NCI-H2107 treated with DMSO at 0.1 percent for 48 hours (cell line): ENCODE measurements around the gene SGCB.
"Not testable (repeated sequence)": the region's sequence is repeated elsewhere in the genome, so short reads cannot be mapped to it uniquely, and the experiment has no call there.

Experiments used
- DNase-seq: peaks from one replicate; lab custom pipeline; 2025; ENCODE audit not compliant: unreplicated experiment; lab: John Stamatoyannopoulos, UW

The SGCB gene, protein sequence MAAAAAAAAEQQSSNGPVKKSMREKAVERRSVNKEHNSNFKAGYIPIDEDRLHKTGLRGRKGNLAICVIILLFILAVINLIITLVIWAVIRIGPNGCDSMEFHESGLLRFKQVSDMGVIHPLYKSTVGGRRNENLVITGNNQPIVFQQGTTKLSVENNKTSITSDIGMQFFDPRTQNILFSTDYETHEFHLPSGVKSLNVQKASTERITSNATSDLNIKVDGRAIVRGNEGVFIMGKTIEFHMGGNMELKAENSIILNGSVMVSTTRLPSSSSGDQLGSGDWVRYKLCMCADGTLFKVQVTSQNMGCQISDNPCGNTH

DNA sequence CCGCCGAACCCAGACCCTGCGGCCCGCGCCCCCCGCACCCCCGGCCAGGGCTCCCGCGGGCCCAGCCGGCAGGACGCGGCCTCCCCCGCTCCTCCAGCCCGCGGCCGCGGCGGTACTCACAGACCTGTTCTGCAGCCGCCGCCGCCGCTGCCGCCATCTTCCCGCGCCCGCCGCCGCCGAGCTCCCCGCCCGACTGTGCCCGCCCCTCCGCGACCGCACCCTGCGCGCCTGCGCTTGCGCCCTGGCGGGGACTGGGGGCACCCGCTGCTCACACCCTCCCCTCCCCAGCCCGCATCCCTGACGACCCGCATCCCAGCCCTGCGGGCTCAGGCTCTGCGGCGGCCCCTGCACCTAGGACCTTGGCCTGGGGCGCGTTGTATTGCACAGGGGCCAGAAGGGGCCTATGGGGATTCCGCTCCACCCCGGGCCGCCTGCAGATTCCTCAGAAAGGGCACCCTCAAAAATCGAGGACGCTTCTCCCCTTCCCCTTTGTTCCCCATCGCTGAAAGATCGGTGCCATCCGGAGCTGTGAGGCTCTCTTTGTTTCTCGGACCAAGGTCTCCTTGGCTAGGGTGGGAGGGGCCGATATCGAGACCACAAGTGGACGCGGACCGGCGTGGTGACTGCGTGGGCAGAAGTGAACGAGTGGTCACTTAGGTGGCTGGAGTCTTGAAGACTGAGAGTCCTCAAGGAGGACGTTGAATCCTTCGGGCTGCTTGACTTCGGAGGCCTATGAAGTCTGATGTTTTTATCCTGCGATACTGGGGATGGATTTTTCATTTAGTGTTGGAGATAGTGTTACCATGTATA is at the start of gene SGCB:
Gene SGCB (minus strand): TSS at position 197 of the 810 bp plus-strand sequence. CDS start 40 bp downstream, at position 157.
- DNase-seq = no peak

DNA sequence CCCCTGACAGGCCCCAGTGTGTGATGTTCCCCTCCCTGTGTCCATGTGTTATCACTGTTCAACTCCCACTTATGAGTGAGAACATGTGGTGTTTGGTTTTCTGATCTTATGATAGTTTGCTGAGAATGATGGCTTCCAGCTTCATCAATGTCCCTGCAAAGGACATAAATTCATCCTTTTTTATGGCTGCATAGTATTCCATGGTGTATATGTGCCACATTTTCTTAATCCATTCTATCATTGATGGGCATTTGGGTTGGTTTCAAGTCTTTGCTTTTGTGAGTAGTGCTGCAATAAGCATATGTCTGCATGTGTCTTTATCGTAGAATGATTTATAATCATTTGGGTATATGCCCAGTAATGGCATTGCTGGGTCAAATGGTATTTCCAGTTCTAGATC is 48.3 kb upstream of the SGCB start:
- DNase-seq = not testable (repeated sequence)

DNA sequence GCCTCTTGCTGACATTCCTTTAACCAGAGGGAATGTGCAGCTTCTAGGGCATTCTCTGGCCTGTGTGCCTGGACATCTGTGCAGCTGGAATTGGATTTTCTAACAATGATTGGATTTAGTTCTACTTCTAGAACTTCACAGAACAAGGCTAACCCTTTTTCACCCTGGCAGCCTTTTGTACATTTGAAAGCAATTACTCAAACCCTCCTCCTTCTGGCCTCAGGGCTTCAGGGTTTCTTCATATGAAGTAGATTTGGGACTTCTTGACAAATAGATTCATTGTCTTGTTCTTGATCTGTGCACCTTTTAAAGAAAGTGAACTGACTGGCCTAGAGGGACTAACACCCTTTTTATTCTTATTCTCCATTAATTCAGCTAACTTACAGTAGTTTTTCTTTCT is 43.1 kb upstream of the SGCB start:
- no peak for DNase-seq

DNA sequence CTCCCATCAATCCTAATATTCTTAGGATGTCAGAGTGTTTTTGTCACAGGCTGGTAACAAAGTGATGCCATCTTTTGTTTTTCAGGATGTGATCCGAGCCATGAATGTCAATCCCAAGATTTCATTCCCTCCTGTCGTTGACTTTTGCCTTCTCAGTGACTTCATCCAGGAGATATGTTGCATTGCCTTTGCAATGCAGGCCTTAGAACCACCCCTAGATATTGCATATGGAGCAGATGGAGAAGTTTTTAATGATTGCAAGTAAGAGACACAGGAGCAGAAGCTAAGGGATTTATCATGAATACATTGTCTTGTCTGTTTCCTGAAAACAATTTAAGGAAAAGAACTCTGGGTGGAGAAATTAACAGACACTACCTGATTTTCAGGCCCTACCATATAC is 41.6 kb upstream of the SGCB start:
- DNase-seq = no peak

DNA sequence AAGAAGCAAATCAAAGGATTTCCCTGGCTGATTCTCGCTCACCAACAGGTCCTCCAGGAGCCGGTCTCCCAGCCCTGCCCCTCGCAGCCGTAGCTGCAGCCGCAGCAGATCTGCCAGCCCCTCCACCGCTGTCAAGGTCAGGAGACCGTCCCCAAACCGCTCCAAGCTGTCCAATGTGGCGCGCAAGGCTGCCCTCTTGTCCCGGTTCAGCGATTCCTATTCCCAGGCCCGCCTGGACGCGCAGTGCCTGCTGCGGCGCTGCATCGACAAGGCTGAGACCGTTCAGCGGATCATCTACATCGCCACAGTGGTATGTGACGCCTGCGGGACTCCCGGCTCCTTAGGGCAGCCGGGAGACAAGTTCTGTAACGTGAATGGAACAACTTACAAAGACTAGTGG is 38.6 kb upstream of the SGCB start:
- no peak for DNase-seq

DNA sequence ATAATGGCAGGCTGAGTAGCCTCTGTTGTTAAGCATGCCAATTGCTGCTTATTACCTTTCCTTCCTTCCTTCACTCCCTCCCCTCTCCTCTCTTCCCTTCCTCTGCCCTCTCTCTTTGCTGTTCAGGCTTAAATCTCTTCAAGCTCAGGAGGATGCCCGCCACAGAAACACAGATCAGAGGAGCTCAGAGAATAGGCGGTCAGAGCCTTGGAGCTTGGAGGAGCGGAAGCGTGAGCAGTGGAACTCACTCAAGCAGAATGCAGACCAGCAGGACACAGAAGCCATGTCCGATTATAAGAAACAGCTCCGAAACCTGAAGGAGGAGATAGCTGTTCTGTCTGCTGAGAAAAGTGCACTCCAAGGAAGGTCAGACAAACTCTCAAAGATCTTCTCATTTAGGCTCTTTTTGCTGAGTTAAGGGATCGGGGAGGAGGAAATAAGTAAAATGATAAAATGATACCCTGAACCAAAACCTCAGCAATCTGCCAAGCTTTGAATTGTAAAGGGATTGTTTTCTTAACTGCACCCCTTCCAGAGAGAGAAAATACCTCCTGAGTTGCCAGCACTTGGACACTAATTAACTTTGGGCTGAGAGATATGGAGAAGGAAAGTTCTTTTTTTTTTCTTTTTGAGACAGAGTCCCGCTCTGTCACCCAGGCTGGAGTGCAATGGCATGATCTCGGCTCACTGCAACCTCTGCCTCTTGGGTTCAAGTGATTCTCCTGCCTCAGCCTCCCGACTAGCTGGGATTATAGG is 33.9 kb upstream of the SGCB start:
- DNase-seq = no peak

DNA sequence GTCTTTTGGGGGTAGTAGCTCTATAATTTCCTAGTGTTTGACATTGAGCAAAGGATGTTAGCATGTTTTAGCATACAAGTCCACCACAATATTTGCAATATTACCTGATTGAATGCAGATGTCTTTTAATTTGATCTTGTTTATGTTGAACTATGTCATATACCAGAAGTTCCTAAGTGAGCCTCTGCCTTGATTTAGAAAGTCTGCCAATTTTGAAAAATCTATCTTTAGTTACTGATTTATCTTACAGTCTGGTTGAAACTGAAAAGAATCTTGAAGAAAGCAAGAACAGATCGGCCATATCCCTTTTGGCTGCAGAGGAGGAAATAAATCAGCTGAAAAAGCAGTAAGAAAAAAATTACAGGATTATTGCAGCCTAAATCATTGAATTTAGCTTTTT is 31.5 kb upstream of the SGCB start:
- no peak for DNase-seq

DNA sequence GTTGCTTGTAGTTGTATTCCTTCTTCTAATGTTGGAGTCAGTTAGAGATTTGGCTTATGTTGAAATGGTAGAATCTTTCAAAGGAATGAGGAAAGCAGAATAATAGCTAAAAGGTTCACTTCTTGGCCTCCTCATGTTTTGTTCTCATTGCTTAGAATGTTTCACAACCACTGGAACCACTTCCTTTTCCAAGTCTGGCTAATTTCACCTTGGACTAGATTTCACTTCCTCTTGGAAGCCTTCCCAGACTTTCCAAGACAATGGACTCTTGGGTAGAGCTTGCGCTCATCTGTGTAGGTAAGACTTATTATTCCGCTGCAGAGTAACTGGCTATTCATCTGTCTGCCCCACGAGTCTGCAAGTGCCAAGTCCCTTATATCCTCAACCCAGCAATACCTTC is 21.3 kb upstream of the SGCB start:
- no peak for DNase-seq

DNA sequence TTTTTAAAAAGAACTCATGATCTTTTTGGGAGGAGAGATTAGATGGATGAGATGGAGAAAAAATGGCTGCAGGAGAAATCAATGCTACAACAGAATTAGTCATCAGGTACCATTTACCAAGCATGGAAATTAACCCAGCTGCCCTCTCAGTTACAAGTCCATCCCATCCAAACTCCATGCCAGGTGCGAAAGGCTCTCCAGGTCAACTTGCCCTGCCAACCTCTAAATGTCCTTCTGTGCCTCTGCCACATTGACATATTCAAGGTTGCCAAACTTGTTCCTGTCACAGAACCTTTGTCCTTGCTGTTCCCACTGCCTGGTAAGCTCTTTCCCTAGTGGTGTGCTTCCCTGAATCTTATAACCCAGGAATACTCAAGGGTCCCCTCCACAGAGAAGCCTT is 20.2 kb upstream of the SGCB start:
- DNase-seq = no peak

DNA sequence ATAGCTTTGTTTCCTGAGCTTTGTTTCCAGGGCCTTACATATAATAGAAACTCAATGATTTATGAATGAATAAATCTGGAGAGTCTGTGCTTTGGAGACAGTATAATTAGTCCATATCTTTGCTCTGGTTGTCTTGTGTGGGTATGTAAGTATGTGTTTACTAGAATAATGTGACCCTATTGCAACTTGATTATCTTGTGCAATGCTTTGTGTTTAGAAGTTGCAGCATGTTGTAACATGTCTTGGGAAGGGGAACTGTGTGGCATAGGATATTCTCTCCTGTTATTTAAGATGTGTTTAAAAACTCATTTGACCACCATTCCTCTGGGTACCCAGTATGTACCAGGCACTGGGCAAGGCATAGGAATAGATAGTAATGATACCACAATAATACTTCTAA is 19.1 kb upstream of the SGCB start:
- DNase-seq = no peak

DNA sequence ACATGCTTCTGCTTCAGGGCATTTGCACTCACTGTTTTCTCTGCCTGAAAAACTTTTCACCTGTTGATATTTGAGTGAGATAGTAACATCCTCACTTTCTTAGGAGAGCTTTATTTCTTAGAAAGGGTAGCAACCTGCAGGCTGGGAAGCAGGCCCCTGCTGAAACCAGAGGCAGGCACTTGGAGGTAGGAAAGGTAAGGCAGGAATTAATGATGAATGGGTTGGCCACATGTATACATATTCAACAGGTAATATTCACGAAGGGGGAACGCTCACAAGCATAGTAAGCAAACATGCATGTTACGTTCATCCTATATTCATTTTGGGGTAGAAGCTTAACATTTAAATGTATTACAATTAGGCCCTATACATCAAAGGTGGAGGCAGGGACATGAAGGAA is 16.2 kb upstream of the SGCB start:
- no peak for DNase-seq

DNA sequence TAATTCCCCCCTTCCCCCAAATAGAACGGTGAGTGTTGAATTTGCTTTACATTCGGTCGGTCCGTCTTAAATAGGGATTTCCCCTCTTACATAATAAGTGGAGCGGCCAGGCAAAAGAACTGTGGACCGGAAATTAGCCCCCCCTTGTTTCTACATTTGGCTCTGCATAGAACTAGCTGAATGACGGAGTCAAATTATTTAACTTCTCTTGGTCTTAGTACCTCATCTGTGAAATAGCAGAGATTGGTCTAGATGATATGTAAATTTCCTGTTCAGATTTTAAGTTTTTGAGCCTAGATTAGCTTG is 14.3 kb upstream of the SGCB start:
- no peak for DNase-seq

DNA sequence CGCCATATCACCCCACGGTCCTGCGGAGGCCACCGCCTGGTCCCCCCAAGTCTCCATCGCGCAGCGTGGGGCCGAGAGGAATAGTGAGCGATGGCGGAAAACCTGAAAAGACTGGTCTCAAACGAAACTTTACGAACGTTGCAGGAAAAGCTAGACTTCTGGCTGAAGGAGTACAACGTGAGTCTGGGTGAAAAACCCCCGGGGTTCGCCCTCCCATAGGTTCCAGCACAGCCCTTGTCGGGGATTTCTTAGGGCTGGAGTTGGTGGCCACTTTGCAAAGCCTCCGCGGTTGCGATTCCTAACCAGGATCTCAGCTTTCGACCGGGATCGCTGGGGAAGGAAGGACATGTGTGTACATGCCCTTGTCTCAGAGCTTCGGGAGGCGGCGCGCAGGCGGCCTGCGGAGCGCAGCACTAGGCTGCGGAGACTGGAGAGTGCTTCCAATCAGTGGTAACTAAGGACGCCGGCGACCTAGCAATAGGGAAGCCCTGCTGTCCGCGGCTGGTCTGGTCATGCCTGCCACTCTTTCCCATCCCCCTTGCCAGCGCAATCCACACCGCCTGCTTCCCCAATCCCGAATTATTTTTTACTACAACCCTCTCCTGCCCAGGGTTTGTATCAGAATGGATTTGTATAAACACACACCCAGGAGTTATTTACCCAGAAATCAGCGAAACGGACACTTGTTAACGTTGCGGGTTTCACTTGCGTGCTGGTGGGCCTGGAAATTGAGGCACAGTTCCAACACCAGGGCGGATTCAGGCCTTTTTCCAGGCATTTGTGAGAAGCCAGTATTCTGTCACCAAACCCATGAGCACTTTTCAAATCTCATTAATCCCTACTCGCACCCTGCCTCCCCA is 13.7 kb upstream of the SGCB start:
- peak; percentile 25 for DNase-seq

DNA sequence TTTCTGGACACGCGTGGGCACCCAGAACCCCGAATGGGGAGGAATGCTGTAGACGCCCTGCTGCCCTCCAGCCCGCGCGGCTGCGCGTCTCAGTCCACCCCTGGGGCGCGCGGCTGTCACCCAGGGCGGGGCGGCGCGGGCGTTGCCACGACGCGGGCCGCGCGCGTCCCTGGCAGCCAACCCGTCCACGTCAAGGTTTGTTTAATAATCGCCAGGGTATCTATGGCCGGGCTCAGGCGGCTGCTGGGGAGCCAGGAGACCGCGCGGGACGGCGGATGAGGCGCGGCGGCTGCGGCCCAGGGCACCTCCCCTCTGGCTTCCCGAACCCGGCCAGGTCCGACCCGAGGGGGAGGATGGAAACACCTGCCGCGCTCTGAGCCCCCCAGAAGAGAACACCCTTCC is 13.1 kb upstream of the SGCB start, which contains the start of gene SPATA18:
Gene SPATA18 (plus strand): TSS at position 92 of the 402 bp plus-strand sequence. CDS start 401 bp downstream, outside the sequence.
- no peak for DNase-seq

DNA sequence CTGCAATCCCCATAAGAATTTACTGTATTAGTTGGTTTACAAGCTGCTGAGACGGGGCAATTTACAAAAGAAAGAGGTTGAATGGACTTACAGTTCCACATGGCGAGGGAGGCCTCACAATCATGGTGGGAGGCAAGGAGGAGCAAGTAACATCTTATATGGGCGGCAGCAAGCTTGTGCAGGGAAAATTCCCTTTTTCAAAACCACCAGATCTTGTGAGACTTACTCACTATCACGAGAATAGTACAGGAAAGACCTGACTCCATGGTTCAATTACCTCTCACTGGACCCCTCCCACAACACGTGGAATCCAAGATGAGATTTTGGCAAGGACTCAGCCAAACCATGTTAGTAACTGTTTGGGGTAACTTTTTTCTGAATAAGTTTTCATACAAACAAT is 11.2 kb upstream of the SGCB start:
- no peak for DNase-seq

DNA sequence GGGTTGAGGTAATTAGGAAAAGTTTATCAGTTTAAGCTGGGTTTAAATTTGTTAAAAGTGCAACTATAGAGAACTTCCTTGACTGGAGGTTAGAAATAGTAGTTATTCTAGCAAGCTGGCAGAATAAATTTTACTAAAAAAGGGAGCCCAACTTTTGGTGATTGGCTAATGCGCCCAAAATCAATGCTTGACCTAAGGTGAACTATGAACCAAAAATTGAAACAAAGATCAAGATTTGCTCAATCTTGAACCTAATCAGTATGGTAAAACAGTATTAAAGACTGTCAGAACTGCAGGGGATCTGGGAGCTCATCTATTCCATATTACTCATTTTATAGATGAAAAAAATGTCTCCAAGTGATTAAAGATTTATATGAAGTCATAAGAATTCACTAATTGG is 6.9 kb upstream of the SGCB start:
- no peak for DNase-seq

DNA sequence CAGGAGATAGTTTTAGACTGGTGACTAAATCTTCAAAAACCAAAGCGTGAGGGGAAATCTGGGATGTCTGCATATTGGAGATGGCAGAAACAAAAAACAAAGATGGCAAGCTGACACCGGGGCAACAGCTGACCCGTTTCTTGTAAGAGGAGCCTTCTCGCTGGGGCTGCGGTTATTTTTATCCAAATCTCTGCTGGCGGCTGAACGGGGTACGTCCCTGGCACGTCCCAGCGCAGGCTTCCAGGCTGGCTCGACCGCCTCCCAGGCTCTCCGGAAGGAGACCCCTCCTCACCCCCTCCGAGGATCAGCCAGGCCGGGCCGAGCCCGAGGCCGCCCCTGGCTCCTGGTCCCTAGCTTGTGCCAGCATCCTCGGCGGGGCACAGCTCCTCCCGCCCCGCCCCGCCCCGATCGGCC is 403 bp downstream of the SGCB start:
- no peak for DNase-seq

DNA sequence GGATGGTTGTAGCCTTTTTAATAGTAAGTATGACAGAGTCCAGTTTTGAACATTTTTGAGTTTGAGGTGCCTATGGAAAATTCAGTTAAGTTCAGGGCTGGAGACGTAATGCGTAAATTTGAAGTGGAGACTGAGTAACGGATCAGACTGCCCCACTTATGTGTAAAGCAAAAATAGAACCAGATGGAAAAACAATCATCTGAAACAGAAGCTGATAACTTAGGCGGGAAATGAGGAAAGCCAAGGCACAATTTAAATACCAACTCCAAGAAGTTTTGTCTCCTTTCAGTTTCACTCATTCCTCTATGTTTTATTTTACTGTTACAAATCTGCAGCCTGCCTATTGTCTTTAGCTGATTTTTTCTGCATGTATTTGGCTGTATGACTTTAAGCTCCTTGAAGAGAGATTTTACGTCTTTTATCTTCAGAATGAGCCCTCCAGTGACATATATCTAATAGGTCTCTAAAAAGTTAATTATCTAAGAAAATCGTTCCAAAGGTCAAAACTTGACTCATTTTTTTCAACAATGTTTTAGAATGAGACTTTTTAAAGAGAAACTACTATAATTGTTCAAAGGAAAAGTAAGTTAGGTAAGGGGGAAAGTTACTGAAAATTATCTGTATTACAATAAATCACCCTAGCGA is 1.1 kb downstream of the SGCB start:
- DNase-seq = no peak

DNA sequence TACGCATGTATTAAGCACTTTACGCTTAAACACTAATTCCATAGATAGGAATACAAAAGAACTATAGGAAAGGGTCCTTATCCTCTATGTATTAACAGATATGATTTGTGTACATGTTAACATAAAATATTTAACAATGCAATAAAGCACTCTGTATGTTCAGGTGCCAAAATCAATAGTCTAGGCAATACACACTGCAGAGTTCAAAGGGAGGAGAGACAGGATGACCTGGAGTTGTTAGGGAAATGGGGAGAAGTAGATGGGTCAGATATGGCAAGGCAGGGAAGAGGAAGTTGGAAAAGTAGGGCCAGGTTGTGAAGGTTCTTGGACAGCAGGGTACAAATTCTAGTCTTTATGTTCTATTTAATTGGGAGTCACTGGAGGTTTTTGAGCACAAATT is 2.9 kb downstream of the SGCB start:
- DNase-seq = no peak

DNA sequence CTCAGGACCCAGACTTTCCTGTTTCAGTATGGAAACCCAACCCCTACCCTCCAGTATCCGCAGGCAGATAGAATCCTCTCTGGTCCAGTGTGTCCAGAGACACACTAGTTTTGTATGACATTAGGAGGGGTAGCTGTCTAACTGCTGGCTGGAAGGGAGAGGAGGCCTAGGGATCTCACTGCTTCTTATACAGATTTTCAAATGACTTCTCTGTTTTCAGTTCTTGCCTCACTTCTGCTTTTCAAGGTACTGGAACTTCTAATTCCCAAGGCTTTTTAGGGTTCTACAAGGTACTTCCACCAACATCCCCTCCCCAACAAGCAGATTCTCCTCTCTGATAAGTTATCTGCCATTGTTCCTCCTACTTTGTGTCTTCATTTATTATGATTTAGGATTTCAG is 6.1 kb downstream of the SGCB start:
- no peak for DNase-seq
